GM12875 (cell line): ENCODE measurements around the gene SUGCT.

ENCODE experiments used
- H3K4me3 ChIP-seq: one replicate; pipeline ENCODE4 v1.5.1; 2011; ENCODE audit warnings: low read depth, low read length, control low read depth
- TF ChIP-seq, protein P1 (sequence below): IDR thresholded peaks from 2 replicates; pipeline ENCODE4 v1.5.1; 2011; ENCODE audit warnings: low read depth, mild to moderate bottlenecking, control low read depth, inconsistent platforms, low read length, moderate library complexity, borderline replicate concordance; ENCODE audit not compliant: insufficient read depth

SUGCT gene

DNA sequence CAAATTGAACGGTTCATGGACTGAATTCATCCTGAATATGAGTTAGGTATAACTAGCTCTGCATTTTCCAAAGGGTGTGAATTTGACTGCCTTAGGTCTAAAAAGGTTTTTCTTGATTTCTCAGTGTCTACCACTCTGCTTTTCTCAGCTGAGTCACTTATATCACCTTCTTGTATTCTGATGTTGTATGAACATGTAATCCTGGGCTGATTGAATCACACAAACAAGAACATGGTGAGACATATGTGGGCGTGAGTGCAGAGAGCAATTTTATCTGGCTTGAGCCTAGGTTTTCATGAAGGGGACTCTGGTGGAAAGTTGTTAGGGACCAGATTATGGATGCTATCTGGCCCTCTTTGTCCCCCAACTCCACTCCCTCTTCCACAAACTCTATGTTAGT is 239.8 kb downstream of the SUGCT start:
- no peak overlapping the region for H3K4me3 ChIP-seq
- TF ChIP-seq, protein P1, sequence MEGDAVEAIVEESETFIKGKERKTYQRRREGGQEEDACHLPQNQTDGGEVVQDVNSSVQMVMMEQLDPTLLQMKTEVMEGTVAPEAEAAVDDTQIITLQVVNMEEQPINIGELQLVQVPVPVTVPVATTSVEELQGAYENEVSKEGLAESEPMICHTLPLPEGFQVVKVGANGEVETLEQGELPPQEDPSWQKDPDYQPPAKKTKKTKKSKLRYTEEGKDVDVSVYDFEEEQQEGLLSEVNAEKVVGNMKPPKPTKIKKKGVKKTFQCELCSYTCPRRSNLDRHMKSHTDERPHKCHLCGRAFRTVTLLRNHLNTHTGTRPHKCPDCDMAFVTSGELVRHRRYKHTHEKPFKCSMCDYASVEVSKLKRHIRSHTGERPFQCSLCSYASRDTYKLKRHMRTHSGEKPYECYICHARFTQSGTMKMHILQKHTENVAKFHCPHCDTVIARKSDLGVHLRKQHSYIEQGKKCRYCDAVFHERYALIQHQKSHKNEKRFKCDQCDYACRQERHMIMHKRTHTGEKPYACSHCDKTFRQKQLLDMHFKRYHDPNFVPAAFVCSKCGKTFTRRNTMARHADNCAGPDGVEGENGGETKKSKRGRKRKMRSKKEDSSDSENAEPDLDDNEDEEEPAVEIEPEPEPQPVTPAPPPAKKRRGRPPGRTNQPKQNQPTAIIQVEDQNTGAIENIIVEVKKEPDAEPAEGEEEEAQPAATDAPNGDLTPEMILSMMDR, result no peak

DNA sequence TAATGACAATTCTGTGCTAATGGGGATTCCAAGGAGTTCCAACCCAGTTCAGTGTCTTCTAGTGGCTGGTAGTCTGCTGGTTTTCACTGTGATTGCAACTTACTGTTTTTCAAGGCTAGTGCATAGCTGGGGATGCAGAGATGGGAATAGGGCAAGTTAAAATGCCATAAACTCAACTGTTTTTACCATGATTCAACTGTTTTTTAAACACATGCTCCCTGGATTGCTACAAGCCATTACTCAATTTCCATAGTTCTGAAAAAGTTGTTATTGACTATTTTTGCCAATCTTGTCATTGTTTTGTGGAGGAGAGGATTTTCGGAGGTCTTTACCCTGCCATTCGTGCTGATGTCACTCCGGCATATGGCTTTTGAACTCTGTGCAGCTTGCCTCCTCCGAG is 245.3 kb downstream of the SUGCT start:
- TF ChIP-seq, protein P1, result no peak
- no peak overlapping the region for H3K4me3 ChIP-seq

GRCh38 chr7:40382145-40382544 is 247.3 kb downstream of the SUGCT start:
- TF ChIP-seq, protein P1, result no peak
- H3K4me3 ChIP-seq, result no peak overlapping the region

- TF ChIP-seq, protein P1, result no peak
- no peak overlapping the region for H3K4me3 ChIP-seq
Measured at GRCh38 chr7:40393660-40394059, 258.9 kb downstream of the SUGCT start.

- TF ChIP-seq, protein P1, result no peak
- no peak overlapping the region for H3K4me3 ChIP-seq
Measured at GRCh38 chr7:40394400-40394799, 259.6 kb downstream of the SUGCT start.

GRCh38 chr7:40400525-40400924 is 265.7 kb downstream of the SUGCT start:
- TF ChIP-seq, protein P1, result no peak
- H3K4me3 ChIP-seq, result no peak overlapping the region

DNA sequence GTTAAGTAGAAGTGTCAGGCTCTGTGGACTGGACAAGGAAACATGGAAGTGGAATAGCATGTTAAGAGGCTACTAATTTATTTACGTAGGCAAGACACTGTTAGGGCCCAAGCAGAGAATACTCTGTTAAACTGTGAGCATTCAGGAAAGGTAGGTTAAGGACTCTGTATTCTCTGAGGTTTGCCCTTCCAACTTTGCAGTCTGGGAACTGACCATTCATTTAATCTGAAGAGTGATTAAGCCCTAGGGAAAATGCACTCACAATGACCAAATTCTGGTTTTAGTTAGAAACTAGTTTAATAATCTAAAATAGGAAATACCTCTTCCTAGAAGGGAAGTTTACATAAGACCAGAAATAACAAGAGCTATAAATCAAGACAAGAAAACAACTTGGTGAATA is 266.6 kb downstream of the SUGCT start:
- TF ChIP-seq, protein P1, result no peak
- no peak overlapping the region for H3K4me3 ChIP-seq
